NOMO-1 treated with dmso at 0.1 percent for 144 hours (cell line): ENCODE results near the gene DAP3.
"Not testable (repeated sequence)": the region's sequence is repeated elsewhere in the genome, so short reads cannot be mapped to it uniquely, and the experiment has no call there.

Source experiments
- DNase-seq: peaks from one replicate; lab custom pipeline; 2025; ENCODE audit not compliant: unreplicated experiment; lab: John Stamatoyannopoulos, UW

The DAP3 gene

GRCh38 chr1:155689081-155689607 is at the start of gene DAP3:
Gene DAP3, plus strand, starts transcription at chr1:155689091. Its CDS starts 20,689 bp downstream, at chr1:155709780.
- not testable (repeated sequence) for DNase-seq

- DNase-seq, result no peak
Observed at GRCh38 chr1:155640367-155640766, 48.5 kb upstream of the DAP3 start.

- DNase-seq, result not testable (repeated sequence)
Observed at GRCh38 chr1:155642559-155643180, 46.2 kb upstream of the DAP3 start.

- DNase-seq, result no peak
Observed at GRCh38 chr1:155643230-155643629, 45.7 kb upstream of the DAP3 start.

GRCh38 chr1:155645034-155645598 is 43.8 kb upstream of the DAP3 start:
- no peak for DNase-seq

- no peak for DNase-seq
Observed at GRCh38 chr1:155645648-155646047, 43.2 kb upstream of the DAP3 start.

GRCh38 chr1:155646307-155646706 is 42.6 kb upstream of the DAP3 start:
- peak; percentile 39 for DNase-seq

- peak; percentile 24 for DNase-seq
Observed at GRCh38 chr1:155648207-155649147, 40.4 kb upstream of the DAP3 start.

- DNase-seq, result peak; percentile 27
Observed at GRCh38 chr1:155649676-155650075, 39.2 kb upstream of the DAP3 start.

- no peak for DNase-seq
Observed at GRCh38 chr1:155650231-155650757, 38.6 kb upstream of the DAP3 start.

GRCh38 chr1:155651861-155652661 is 36.8 kb upstream of the DAP3 start:
- no peak for DNase-seq

GRCh38 chr1:155652951-155653350 is 35.9 kb upstream of the DAP3 start:
- DNase-seq, result no peak

- DNase-seq, result no peak
Observed at GRCh38 chr1:155657463-155657862, 31.4 kb upstream of the DAP3 start.

- DNase-seq, result not testable (repeated sequence)
Observed at GRCh38 chr1:155661239-155661638, 27.7 kb upstream of the DAP3 start.

GRCh38 chr1:155669233-155670162 is 19.4 kb upstream of the DAP3 start:
- DNase-seq, result no peak

GRCh38 chr1:155671750-155672149 is 17.1 kb upstream of the DAP3 start:
- DNase-seq, result no peak

GRCh38 chr1:155673003-155673402 is 15.9 kb upstream of the DAP3 start:
- no peak for DNase-seq

- no peak for DNase-seq
Observed at GRCh38 chr1:155678027-155678426, 10.9 kb upstream of the DAP3 start.

- DNase-seq, result not testable (repeated sequence)
Observed at GRCh38 chr1:155678992-155679391, 9.9 kb upstream of the DAP3 start.
